GM18505 (cell line): ENCODE data around the gene RING1.

Experiments used
- ATAC-seq: cut with Tn5 transposase; IDR thresholded peaks from one replicate; pipeline ENCODE4 v1.9.1; 2021; ENCODE audit not compliant: unreplicated experiment
- POLR2A ChIP-seq: IDR thresholded peaks from 4 replicates; pipeline ENCODE4 v1.6.1; 2011; ENCODE audit warnings: borderline replicate concordance; ENCODE audit not compliant: insufficient read depth, insufficient read length; ENCODE audit errors: extremely low read depth

Gene RING1

DNA sequence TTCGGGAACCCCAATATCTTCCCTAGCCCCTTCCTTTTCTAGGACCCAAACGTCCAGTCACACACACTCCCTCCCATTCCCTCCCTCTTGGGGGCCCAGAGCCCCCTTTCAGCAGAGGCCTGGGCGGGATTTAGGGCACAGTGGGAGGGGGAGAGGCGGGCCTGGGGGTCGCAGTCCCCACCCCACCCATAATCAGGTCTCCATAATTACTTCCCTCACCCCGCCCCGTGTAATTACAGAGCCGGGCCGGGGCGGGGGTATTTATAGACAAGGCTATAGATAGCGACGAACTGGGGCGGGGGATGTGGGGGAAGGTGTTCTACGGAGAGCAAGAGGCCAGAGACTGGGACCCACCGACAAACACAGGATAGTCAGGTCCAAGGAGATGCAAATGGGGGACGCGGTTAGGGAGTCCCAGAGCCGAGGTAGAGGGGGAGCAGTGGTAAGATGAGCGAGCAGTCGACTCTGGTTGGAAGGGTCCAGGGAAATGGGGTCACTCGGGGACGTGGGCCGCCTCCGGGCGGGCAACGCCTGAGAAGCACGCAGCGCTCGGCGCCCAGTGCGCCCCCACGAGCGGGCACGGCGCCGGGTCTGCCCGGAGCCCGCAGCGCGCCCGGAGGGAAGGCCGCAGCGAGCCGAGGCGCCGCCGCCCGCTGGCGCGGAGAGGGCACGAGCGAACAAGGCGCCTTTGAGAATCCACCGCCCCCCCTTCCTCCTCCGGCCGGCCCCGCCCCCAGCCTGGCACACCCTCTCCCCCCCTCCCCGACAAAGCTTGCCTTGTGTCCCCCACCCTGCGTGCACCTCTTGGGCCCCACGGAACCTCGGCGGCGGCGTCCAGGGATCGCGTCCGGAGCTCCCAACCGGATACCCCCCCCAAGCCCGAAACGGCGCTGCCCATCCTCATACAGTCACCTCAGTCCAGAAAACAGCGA lies 15.4 kb upstream of the RING1 start:
- ATAC-seq: no peak
- TF ChIP-seq POLR2A: no peak

DNA sequence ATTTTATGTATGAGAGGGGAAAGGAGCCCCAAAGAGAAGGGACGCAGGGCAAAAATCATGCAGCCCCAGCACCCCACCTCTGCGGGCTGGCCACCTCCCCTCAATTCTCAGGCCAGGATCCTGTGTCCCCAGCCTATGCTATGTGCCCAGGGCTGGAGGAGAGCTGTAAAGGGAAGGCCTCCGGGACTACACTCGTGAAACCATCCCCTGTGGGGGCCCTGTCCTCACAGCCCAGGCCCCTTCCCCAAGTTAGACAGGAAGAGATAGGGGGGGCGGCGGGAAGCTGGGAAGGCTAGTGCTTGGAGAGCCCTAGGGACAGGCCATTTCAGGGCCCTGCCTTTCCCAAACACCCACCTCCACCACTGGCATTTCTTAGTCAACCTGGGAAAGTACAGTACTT lies 14.7 kb upstream of the RING1 start:
- ATAC-seq: no peak
- TF ChIP-seq POLR2A: no peak

DNA sequence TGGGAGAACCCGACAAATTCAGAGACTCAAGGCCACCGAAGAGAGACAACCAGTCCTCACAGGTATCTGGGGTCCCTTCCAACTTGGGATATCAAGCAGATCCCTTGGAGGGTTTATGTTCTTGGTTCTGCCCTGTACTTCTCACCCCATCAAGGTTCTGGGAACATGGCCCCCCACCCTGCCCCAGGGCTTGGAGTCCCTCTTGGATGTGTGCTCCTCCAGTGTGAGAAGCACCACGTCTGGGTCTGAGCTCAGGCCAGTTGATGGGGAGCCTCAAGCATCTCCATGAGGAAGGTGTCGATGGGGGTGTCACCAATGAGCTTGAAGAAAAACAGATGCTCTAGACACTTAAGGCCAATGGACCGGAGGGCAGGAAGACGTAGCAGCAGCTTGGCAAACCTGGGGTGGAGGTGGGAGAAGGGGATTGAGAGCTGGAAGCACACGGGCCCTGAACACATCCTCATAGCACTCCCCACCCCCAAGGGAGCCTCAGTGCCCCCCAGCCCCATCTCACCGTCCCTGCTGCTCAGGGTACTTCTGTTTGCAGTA lies 13.8 kb upstream of the RING1 start:
- TF ChIP-seq POLR2A: no peak
- ATAC-seq: no peak

DNA sequence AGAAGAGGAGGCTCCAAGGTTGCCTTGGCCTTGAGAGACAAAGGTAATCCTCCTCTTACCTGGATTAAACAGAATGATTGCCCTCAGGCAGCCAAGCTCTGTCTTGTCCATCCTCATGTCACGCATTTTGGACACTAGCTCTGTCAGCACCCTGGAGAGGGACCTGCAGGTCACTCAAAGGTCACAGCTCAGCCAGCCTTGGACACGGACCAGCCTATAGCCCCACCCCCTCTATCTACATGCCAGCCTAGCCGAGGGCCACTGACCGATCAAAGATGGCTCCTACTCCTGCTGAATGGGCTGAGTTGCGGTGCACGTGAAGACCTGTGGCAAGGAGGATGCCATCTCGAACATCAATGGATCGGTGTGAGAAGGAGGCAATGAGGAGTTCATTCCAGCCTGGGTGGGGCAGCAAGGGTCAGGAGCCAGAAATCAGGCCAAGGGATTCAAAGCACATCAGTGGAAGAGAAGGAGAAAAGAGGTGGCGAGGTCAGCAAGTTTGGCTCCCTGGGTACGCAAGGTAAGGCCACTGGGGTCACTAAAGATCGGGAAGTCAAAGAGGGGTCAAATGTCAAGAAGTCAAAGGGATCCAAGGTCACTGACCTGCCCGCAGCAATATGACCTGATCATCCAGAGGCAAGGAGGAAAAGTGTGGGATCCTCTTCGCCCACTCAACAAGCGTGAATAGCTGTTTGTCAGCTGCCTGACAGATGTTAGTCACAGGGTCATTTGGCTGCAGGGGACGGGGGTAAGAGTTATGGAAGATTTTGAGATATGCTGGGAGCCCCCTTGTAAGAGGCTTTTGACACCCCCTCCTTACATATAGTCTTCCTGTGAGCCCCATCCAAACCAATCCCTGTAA lies 12.8 kb upstream of the RING1 start:
- no peak for TF ChIP-seq POLR2A
- no peak for ATAC-seq

DNA sequence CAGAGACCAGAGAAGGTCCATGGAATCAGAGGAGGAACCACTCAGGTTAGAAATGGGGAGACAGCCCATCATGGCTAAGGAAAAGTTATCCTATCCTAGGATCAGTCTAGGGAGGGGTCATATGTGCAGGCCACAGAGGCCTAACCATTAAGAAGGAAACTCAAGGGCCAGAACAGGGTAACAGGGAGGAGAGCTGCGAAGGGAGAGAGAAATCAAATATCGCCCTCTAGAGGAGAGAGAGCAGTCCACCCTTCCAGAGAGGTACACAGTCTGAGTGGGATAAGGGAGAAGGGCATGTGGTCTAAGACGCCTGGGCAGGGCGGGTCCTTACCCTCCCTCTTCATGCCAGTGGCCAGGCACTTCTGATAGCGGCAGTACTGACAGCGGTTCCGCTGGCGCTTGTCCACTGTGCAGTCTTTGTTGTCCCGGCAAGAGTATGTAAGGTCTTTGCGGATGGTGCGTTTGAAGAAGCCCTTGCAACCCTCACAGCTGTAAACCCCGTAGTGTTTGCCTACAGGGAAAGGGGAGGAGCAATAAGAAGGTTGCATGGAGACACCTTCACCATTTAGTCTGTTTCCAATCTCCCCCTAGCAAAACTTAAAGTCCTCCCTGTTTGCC lies 10.8 kb upstream of the RING1 start:
- no peak for TF ChIP-seq POLR2A
- ATAC-seq: no peak

DNA sequence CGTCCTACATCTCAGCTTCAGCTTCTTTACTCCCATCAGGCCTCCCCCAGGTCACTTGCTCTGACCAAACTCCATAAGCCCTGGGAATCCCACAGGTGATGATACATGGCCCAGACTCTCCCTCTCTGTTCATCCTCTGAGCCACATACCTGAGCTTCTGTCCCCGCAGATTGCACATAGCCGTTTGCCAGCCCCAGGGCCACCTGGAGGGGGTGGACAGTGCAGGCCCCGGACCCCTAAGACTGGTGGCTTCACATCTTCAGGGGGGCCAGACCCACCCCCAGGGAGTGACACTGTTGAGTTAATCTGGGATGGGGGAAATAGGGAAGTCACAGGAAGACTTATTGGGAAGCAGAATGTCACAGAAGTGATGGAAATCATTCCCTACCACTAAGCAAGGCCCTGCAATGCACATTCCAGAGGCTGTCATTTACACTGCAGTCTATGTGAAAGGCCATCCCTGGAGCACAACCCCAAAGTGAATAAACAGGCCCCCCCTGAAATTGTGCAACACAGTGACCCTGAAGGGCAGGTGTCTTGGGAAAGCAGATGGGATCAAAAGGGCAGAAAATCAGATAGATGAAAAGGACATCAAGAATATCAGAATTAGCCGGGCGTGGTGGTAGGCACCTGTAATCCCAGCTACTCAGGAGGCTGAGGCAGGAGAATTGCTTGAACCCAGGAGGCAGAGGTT lies 10.0 kb upstream of the RING1 start:
- ATAC-seq: no peak
- TF ChIP-seq POLR2A: no peak

DNA sequence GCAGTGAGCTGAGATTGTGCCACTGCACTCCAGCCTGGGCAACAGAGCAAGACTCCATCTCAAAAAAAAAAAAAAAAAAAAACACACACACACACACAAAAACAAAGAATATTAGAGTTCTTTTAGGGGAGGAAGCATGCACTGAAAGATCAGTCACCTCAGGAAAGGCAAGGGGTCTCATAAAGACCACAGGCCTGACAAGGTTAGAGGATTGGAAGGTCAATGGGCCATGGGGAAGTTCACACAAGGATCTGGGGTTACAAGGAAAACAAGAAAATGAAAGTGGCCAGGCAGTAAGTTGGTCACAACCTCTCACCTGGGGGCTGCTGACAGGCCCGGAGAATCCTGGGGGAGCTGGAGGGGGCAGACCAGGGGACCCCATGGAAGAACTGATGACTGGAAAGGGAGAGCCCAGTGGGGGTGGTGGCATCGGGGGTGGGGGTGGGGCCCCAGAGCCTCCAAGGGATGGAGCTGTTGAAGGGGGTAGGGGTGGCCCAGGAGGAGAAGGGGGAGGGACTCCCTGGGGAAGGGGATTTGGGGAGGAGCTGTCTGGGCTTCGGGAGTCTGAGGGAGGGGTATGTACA lies 9.4 kb upstream of the RING1 start:
- no peak for ATAC-seq

DNA sequence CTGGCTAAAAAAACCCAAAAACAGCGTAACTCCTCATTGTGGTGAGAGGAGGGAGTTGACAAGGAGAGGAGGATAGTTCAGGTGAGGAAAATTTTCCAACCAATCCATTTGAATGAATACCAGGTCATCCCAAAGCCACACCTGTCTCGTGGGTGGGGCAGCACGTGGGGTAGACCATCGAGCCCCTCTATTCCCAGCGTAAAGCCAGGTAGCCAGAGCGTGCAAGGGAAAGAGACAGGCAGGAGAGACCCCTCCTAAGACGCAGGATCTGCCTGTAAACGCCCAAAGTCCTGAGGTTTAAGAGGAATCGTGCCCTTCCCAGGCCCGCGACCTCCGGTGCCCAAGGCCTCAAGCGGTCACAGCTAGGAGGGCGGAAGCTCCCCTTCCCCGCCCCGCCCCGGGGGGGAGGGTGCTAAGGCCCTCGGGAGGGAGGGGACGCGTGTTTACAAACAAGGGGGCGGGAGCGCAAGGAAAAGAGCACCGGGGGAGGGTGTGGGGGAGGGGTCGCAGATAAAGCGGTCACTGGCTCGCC lies 8.5 kb upstream of the RING1 start:
- peak; percentile 18 for ATAC-seq
- TF ChIP-seq POLR2A: no peak

More for the DNA sequence above, 9.4 kb upstream of the RING1 start:
- TF ChIP-seq POLR2A: no peak

DNA sequence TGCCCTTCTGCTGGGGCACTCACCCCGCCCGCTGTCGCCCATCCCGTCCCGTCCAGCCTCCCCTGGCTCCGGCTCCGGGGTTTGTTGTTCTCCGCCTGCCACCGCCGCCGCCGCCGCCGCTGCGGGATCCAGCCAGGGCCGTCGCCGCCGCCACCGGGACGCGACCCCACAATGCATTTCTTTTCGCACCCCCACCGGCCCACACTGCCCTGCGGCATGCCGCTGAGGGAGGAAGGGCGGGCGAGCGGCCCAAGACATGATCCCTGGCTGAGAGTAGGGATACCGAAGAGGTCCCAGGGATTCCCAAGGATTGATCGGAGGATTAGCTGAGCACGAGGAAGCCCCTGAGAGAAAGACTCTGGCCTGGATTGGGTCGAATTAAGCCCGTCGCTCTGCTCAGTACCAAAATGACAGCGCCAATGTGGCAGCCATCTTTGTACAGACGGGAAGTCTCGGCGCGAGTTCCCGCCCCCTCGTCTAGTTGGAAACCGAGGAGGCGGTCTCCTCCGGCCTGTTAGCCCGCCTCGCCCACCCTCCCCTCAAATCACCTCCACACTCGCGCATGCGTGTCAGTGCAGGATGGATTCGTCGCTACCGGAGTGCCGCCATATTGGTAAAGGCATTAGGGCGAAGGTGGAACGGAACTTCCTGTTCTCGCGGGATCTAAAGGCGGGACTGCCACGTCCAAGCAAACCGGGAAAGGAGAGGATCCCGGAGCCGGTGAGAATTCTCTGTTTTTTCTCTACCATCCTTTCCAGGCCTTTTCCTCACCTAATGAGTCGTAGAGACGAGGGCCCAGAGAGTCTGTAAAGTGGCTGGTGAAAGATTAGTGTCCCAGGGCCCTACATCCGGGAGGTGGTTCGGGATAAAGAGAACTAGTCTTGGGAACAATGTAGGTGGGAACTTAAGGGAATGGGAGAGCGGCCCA lies 7.8 kb upstream of the RING1 start, which contains the start of the genes RXRB and SLC39A7:
Gene RXRB, minus strand, starts transcription at position 447 of the 928 bp plus-strand sequence. Its CDS starts 189 bp downstream, at position 258.
Gene SLC39A7, plus strand, starts transcription at position 649 of the 928 bp plus-strand sequence. CDS start 379 bp downstream, outside the sequence.
- TF ChIP-seq POLR2A: peak; percentile 90
- peak; percentile 46 for ATAC-seq

DNA sequence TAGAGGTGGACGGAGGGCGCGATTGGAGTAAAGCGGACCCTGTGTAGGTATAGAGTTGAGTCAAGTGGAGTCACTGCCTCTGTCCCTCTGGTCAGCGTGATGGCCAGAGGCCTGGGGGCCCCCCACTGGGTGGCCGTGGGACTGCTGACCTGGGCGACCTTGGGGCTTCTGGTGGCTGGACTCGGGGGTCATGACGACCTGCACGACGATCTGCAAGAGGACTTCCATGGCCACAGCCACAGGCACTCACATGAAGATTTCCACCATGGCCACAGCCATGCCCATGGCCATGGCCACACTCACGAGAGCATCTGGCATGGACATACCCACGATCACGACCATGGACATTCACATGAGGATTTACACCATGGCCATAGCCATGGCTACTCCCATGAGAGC lies 7.2 kb upstream of the RING1 start:
- no peak for TF ChIP-seq POLR2A
- ATAC-seq: no peak

DNA sequence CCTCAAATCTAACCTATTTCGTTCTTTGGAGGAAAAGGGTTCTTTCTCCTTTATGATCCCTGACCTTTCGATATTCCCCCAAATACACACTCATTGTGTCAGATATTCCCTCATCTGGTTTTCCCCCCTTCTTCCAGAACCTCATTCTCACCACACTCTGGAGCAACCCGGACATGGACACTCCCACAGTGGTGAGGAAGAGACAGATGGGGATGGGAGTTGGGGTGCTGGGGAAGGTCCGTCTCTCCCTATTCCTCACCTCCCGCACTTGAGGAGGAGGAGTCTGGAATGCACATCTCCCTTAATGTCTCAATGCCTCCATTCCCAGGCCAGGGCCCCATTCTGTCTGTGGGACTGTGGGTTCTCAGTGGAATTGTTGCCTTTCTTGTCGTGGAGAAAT lies 6.4 kb upstream of the RING1 start:
- ATAC-seq: no peak
- TF ChIP-seq POLR2A: no peak
